Ovary (tissue), 3 donors: ENCODE data around the gene ZNF23.

Source experiments
- CTCF ChIP-seq, 3 donors: fragments of 450-650 bp in 2 of 3; fragments of 200-600 bp in 1 of 3; IDR thresholded peaks; one replicate each; pipeline versions ENCODE4 v1.5.1 to v1.8.0; 2016 to 2022; ENCODE audit warnings: antibody characterized with exemption in 3 of 3, mild to moderate bottlenecking in 1 of 3
- EP300 ChIP-seq: sonication (generic); formaldehyde crosslinking; IDR thresholded peaks from one replicate; pipeline ENCODE4 v1.6.1; 2017; ENCODE audit warnings: antibody characterized with exemption
- POLR2A ChIP-seq: fragments of 450-650 bp; IDR thresholded peaks from one replicate; pipeline ENCODE4 v1.6.1; 2017; ENCODE audit warnings: antibody characterized with exemption, mild to moderate bottlenecking, moderate library complexity
- donor health status: DM: no; HTN: no; CAD: no.

DNA sequence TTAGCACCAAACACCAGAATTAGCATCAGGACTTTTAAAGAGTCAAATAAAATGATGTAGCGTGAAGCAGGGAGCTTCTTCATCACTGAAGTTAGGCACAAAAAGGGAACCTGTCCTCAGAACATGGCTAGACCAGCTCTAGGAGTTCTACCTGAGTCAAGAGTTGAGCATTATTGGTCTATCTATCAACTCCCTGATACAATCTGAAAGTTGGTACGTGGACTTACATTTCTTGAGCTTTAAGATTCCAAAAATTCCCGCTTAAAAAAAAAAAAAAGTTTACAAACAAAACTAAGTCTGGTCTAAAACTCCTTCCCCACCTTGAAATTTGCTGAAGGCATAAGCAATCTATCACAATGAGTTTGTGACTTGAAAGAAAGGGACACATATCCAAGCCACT is 32.5 kb downstream of the ZNF23 start:
- no peak for TF ChIP-seq CTCF (IDR thresholded peaks at IDR 0.05)
- TF ChIP-seq EP300 = no peak
- TF ChIP-seq POLR2A = no peak
